Right cardiac atrium (tissue), 5 donors: ENCODE measurements around the gene PLXNA1. TPM values are rescaled to one million over a fixed set of nuclear protein-coding genes. Genes with fewer than 3 reads are reported as not detected.

ENCODE experiments used
- ATAC-seq, 2 donors: fragments of 200-7000 bp; cut with Tn5 transposase; one replicate each; pipeline versions ENCODE4 v1.8.0 to v1.9.1; 2020; ENCODE audit warnings: moderate library complexity in 2 of 2, mild to moderate bottlenecking in 1 of 2
- DNase-seq, 3 donors: peaks; one replicate each; pipeline ENCODE4 v3.0.0-alpha.2; 2020
- H3K27ac ChIP-seq: one replicate; pipeline ENCODE4 v1.5.1; 2013; ENCODE audit warnings: mild to moderate bottlenecking, low read length, control low read depth, moderate library complexity
- H3K27me3 ChIP-seq: one replicate; pipeline ENCODE4 v1.6.1; 2013; ENCODE audit not compliant: control insufficient read depth, insufficient read depth
- H3K4me1 ChIP-seq: one replicate; pipeline ENCODE4 v1.6.1; 2013; ENCODE audit warnings: low read length; ENCODE audit not compliant: control insufficient read depth, insufficient read depth
- H3K4me3 ChIP-seq: one replicate; pipeline ENCODE4 v1.5.1; 2013; ENCODE audit warnings: low read length, control low read depth
- H3K9me3 ChIP-seq: one replicate; pipeline ENCODE4 v1.6.1; 2013; ENCODE audit warnings: low read length; ENCODE audit not compliant: control insufficient read depth
- WGBS: extraction: QIAGEN DNeasy Blood & Tissue Kit; methylation state at CpG from one replicate; pipeline ENCODE4 v1.1.7; 2013; 5-methylcytosine and 5-hydroxymethylcytosine counted together
- intact Hi-C, 4 donors: fragments of 100-400 bp; cut with DNase I; formaldehyde crosslinking; loops; one replicate each; pipeline versions ENCODE4 v1.11.0 to v1.14.0; 2022 to 2023
- polyA plus RNA-seq: library from polyadenylated mRNA; stranded (reverse); fragments of 200-250 nt; gene quantifications from one replicate; pipeline ENCODE4 v1.2.3, GENCODE V29; 2013
- total RNA-seq, 4 donors: library from RNA; stranded (reverse); fragmentation: NEBNext Ultra II Directional; extraction: Animal tissue kit (Norgen Biotek cat#: 25700); gene quantifications; one replicate each; pipeline ENCODE4 v1.2.1, GENCODE V29; 2021
- donor health status: healthy with polysubstance abuse.
- donor health status: DM: no; HTN: yes; CAD: no.
- donor health status: DM: no; HTN: no; CAD: no.
- donor health status: DM: no; HTN: yes; CAD: no; lungs with severe emphysema.
- donor health status: DM: yes; HTN: yes; CAD: no.

PLXNA1 gene
- total and polyA plus RNA-seq, 5 donors: 9.9 to 17.8 (median 13.6) TPM

DNA sequence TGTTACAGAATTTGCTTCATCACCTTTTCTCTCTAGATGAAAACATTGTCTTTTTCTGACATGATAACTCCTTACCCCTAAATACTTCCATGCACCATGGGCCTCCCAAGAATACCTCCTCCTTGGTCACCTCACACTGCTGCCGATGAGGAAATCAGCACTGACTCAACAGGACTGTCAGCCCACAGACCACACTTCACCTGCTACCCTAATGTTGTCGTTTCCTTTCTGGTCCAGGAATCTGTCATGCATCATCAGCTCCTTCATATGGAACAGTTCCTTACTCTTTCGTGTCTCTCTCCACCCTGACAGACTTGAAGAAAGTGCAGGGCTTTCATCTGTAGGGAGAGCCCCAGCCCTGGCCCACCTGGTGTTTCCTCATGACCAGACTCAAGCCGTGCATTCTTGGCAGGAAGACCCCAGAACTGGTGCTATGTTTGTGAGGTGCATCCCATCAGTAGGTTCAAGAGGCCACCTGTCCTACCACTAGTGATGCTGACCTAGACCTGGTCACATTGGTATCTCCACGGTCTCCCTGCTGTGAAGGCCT is 41.1 kb upstream of the PLXNA1 start:
- ATAC-seq: no peak
- intact Hi-C loops: no loop called here

DNA sequence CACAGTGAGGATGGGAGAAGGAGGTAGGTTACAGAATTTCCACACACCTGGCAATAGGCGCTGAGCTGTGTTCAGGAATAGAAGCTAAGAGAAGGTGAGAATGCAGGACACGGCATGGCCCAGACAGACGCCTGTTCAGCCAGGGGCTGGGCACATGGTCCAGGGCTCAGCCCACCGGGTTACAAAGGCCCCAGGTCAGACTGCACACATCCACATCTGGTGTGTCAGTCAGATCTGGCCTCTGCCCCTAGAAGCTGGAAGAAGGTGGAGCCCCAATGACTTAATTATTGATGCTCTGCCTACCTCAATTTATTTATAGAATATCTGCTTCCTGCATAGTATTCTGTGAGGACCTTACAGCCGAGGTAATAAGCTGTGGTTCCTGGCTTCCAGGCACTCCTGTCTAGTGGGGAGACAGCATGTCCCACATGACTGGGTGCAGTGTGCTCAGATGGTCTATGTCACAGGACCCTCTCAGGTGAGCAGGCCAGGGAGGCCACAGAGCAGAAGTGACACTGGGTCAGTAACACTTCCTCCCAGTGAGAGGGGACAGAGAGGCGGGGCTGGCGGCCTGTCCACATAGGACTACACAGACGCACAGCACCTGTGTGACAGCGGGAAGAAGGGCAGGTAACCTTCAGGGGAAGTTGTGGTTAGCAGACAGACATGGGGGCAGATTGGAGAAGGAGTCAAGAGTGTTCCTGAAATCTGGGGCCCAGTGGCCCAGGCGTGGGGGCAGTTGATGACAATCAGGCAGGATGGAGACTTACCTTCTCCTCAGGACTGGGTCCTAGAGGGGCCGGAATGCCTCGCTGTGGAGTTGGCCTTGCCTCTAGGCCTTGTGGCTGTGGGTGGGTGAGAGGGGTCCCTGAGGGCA is 38.6 kb upstream of the PLXNA1 start:
- Histone ChIP-seq H3K9me3 (no peaks in the 10 kb centered on the region), H3K4me1 (no peaks in the 10 kb centered on the region), H3K27ac (no peak overlapping the region), H3K4me3 (no peak overlapping the region), H3K27me3 (no peaks in the 10 kb centered on the region)
- intact Hi-C loops: no loop called here
- DNase-seq (no peak), ATAC-seq (no peak)
- WGBS: 94% methylated on average over 12 of the region's 12 CpGs

More for the DNA sequence above, 41.1 kb upstream of the PLXNA1 start:
- no peaks in the 10 kb centered on the region for H3K27me3 ChIP-seq
- no peak for DNase-seq
- H3K9me3 ChIP-seq: no peaks in the 10 kb centered on the region
- peaks cover 10% of the 10 kb centered on the region for H3K4me1 ChIP-seq
- 92% methylated on average over 5 of the region's 5 CpGs for WGBS
- no peak overlapping the region for H3K27ac ChIP-seq
- no peak overlapping the region for H3K4me3 ChIP-seq

DNA sequence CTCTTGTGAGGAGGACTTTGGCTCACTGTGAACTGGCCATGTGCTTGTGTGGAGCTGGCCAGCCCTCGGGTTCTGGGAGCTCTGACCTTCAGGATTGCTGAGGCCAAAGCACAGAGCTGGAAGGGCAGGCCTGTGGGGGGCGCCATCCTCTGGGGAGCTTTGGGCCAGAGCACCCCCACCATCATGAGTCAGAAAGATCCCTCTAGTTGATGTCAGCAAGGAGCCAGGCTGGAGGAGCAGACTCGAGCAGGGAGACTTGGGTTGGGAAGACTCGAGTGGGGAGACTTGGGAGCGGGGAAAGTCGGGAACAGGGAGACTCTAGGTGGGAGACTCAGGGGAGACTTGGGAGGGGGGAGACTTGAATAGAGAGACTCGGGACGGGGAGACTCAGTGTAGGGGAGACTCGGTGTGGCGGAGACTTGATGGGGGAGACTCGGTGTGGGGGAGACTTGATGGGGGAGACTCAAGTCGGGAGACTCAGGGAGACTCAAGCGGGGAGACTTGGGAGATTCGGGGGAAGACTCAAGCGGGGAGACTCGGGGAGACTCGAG is 37.7 kb upstream of the PLXNA1 start:
- Histone ChIP-seq H3K27ac (no peak overlapping the region), H3K4me3 (no peak overlapping the region), H3K9me3 (no peaks in the 10 kb centered on the region), H3K4me1 (no peaks in the 10 kb centered on the region), H3K27me3 (no peaks in the 10 kb centered on the region)
- ATAC-seq: no peak
- intact Hi-C loops: no loop called here
- DNase-seq: no peak
- WGBS: 90% methylated on average over 17 of the region's 17 CpGs

DNA sequence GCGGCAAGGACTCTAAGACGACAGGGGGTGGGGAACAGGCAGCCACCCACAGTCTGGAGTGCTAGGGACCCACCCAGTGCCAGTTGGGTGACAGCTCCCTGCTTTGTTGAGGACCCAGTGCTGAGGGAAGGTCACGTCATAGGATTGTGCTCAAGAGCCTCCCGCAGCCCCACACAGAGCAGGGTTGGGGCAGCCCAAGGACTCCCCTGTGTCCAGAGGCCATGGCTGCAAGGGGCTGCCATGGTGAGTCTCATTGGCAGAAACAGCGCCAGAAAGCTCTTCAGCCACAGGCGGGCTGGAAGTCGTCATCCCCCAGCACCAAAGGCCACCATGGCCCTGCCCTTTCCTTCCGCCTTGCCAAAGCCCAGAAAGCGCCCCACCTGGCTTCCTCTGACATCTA is 37.0 kb upstream of the PLXNA1 start:
- 97% methylated on average over 9 of the region's 9 CpGs for WGBS
- intact Hi-C loops: no loop called here
- Histone ChIP-seq H3K9me3 (no peaks in the 10 kb centered on the region), H3K4me1 (no peaks in the 10 kb centered on the region), H3K27me3 (no peaks in the 10 kb centered on the region), H3K27ac (no peak overlapping the region), H3K4me3 (no peak overlapping the region)
- DNase-seq (no peak), ATAC-seq (no peak)

DNA sequence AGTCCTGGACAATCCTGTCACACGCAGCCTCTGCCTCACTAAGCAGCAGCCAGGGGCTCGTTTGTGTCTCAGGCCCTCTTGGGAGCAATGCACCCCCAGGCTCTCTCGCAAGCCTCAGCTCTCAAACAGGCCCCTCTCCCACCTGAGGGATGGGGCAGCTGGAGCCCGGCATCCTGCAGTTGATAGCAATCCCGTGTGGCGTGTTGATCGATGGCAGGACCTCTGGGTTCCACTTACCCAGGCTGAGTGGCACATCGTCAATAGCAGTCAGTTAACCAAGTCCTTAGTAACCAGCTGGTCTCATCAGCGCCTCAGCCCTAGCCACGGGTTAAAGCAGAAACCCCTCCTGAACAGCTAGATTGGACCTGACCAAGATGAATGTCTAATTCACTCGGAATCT is 36.5 kb upstream of the PLXNA1 start:
- ATAC-seq (no peak), DNase-seq (no peak)
- WGBS: 92% methylated on average over 11 of the region's 11 CpGs
- Histone ChIP-seq H3K4me1 (no peaks in the 10 kb centered on the region), H3K4me3 (no peak overlapping the region), H3K27ac (no peak overlapping the region), H3K27me3 (no peaks in the 10 kb centered on the region), H3K9me3 (no peaks in the 10 kb centered on the region)
- intact Hi-C loops: no loop called here

DNA sequence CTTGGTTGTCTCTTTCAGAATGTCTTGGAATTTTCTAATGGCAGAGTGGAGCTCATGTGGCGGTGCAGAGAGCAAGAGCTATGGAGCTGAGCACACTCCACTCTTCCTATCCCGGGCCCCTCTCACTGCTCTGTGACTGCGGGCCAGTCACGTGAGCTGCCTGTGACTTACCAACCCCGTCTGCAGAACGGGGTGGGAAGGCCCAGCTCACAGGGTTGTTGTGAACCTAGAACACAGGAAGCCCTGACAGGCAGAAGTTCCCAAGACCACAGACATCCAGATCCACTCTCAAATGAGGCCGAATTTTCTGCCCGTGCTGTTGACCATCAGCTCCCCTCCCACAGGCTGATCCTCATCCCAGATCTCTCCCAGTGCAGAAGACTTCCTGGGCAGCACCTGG is 35.5 kb upstream of the PLXNA1 start:
- no peak for ATAC-seq

DNA sequence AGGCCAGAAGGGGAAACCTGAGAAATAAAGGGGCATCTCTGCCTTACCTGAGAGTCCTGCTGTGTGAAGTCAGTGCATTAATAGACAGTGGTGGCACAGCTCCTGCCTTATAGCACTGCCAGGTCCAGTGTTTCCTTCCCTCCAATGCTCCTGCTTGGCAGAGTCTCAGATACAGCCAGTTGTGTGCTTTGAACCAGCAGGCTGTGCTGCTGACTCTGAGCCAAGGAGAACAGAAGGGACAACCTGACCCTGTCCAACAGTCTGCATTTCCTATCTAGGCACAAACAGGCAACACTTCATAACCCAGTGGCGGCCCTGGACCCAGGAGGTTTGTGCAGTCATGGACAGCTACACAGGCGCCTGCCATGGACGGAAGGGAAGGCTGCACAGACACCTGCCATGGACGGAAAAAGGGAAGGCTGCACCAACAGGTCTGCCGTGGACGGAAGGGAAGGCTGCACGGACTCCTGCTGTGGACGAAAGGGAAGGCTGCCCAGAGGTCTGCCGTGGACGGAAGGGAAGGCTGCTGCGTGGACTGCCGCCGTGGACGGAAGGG is 33.9 kb upstream of the PLXNA1 start:
- ATAC-seq: peak; percentile 68 to 79
- 65% methylated on average over 14 of the region's 14 CpGs for WGBS
- DNase-seq: no peak
- no peaks in the 10 kb centered on the region for H3K9me3 ChIP-seq
- H3K27ac ChIP-seq: no peak overlapping the region
- no peaks in the 10 kb centered on the region for H3K4me1 ChIP-seq
- intact Hi-C loops: no loop called here
- no peaks in the 10 kb centered on the region for H3K27me3 ChIP-seq
- H3K4me3 ChIP-seq: no peak overlapping the region

More for the DNA sequence above, 35.5 kb upstream of the PLXNA1 start:
- H3K9me3 ChIP-seq: no peaks in the 10 kb centered on the region
- DNase-seq: no peak
- H3K27ac ChIP-seq: no peak overlapping the region
- 81% methylated on average over 8 of the region's 8 CpGs for WGBS
- no peaks in the 10 kb centered on the region for H3K27me3 ChIP-seq
- intact Hi-C loops: no loop called here
- no peak overlapping the region for H3K4me3 ChIP-seq
- H3K4me1 ChIP-seq: no peaks in the 10 kb centered on the region

DNA sequence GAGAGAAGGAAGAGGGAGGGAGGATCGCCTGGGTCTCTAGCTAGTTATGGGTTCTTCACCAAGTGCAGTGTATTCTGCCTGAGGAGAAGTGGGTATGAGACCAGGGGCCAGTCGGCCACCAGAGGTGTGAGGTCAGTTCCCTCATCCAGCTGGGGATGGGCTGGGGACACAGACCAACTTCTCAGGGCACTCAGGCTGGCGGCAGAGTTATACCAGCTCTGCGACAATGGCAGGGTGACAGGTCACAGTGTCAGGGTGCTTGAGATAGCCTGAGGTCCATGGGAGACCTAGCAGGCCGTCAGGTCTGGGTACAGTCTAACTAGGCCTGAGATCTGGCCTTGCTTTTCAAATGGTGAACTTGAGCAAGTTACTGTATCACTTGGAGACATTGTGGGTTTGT is 31.4 kb upstream of the PLXNA1 start:
- Histone ChIP-seq H3K4me1 (no peaks in the 10 kb centered on the region), H3K27ac (no peak overlapping the region), H3K9me3 (no peaks in the 10 kb centered on the region), H3K4me3 (no peak overlapping the region), H3K27me3 (no peaks in the 10 kb centered on the region)
- intact Hi-C loops: no loop called here
- no peak for ATAC-seq
- peak in 1 of 3 donors; percentile 23 for DNase-seq
- 96% methylated on average over 5 of the region's 5 CpGs for WGBS

DNA sequence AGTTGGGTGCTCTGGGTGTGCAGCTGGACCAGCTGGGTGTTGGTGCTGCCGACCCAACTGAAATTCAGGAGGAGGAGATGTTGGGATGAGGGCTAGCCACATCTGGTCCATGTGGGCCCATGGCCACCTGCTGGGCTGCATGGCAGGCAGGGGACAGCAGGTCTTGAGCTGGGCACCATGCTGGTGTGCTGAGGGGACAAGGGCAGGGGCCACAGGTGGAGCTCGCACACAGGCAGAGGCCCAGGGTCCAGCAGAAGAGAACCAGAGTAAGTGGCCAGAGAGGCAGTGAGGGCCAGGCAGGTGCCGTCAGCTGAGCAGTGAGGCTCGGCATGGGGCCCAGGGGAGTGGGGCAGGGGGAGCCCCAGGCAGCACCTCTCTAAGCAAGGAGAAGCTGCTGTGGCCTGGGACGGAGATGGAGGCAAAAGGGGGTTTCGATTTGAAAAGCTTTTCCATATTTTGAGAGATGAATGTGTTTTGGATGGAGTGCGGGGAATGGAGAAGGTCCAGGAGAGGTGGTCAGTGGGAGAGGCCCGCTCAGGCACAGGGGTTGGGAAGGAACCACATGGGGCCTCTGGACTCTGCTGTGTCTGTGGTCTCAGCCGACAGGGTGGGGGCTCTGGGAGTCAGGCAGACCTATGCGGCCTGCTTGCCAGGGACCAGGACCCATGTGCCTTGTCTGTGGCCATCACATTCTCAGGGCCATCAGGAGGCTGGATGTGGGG is 30.5 kb upstream of the PLXNA1 start:
- DNase-seq (peak in 1 of 3 donors; percentile 13), ATAC-seq (no peak)
- 97% methylated on average over 10 of the region's 10 CpGs for WGBS
- Histone ChIP-seq H3K27ac (no peak overlapping the region), H3K9me3 (no peaks in the 10 kb centered on the region), H3K27me3 (no peaks in the 10 kb centered on the region), H3K4me1 (no peaks in the 10 kb centered on the region), H3K4me3 (no peak overlapping the region)
- intact Hi-C loops: no loop called here

DNA sequence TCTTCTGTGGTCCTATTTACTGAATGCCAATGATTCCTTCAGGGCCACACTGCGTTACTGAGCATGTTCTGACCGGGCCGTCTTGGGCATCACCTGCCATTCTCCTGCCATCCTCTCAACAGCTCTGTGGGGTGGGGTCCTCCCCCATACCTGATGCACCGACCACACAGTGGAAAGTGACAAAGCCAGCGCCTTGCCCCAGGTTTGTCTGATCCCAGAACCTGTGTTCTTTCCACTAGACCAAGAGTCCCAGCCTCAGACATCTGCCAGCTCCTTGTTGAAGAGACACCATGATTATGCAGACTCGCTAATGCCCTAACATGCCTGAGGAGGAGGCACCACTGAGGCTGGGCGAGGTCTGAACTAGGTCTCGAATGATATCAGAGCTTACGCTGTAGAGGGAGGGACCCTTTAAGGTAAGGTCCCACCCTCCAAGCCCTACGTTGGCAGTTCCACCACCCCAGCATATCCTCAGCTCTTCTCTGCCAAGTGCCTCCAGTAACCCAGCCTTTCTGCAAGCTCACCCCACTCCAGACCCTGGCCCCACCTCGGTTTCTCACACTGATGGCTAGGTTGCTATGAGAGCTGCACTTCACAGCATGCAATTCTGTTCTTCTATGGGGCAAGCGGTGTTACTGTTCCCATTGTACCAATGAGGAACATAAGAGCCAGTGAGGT is 29.8 kb upstream of the PLXNA1 start:
- 97% methylated on average over 12 of the region's 12 CpGs for WGBS
- DNase-seq (peak in 1 of 3 donors; percentile 13), ATAC-seq (no peak)
- Histone ChIP-seq H3K27me3 (no peaks in the 10 kb centered on the region), H3K4me3 (no peak overlapping the region), H3K9me3 (no peaks in the 10 kb centered on the region), H3K27ac (no peak overlapping the region), H3K4me1 (no peaks in the 10 kb centered on the region)
- intact Hi-C loops: no loop called here
